C4-2B (cell line): ENCODE measurements around the gene CNOT1.

ENCODE experiments used
- ZFX ChIP-seq: fragments of 450-650 bp; IDR thresholded peaks from 2 replicates; pipeline ENCODE4 v1.6.1; 2017
- TF ChIP-seq, protein P1 (sequence below): fragments of 450-650 bp; conservative IDR thresholded peaks from 2 replicates; pipeline ENCODE4 v1.5.1; 2017; ENCODE audit warnings: mild to moderate bottlenecking

DNA sequence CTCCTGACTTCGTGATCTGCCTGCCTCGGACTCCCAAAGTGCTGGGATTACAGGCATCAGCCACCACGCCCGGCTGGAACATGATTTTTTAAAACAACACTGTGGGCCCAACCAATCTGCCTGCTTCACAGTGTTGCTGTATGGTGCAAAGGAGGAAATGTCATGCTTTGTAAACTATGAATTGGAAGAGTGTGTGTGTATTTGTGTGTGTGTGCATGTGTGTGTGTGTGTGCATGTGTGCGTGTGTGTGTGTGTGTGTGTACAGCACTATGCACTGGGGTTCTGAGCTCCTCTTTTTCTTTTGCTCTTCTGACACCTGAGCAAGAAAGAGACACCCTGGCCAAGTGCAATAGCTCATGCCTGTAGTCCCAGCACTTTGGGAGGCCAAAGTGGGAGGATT, 14.5 kb upstream of the CNOT1 start:
- TF ChIP-seq, protein P1, sequence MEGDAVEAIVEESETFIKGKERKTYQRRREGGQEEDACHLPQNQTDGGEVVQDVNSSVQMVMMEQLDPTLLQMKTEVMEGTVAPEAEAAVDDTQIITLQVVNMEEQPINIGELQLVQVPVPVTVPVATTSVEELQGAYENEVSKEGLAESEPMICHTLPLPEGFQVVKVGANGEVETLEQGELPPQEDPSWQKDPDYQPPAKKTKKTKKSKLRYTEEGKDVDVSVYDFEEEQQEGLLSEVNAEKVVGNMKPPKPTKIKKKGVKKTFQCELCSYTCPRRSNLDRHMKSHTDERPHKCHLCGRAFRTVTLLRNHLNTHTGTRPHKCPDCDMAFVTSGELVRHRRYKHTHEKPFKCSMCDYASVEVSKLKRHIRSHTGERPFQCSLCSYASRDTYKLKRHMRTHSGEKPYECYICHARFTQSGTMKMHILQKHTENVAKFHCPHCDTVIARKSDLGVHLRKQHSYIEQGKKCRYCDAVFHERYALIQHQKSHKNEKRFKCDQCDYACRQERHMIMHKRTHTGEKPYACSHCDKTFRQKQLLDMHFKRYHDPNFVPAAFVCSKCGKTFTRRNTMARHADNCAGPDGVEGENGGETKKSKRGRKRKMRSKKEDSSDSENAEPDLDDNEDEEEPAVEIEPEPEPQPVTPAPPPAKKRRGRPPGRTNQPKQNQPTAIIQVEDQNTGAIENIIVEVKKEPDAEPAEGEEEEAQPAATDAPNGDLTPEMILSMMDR = no peak
- TF ChIP-seq ZFX = no peak
